Fibroblast of pulmonary artery (primary cell): ENCODE measurements around the gene FBXO10.

Source experiments
- DNase-seq: peaks from one replicate; pipeline ENCODE4 v3.0.0-alpha.2; 2010; ENCODE audit warnings: low read depth
- H3K4me3 ChIP-seq: replicated peaks from 2 replicates; pipeline ENCODE4 v1.5.1; 2011; ENCODE audit warnings: low read depth, mild to moderate bottlenecking, control low read depth, low read length, moderate library complexity
- CTCF ChIP-seq: IDR thresholded peaks from 2 replicates; pipeline ENCODE4 v1.5.1; 2011; ENCODE audit warnings: mild to moderate bottlenecking, control low read depth, low read length, inconsistent platforms; ENCODE audit errors: missing control alignments

The FBXO10 gene

GRCh38 chr9:37508834-37509206, 67.4 kb downstream of the FBXO10 start:
- H3K4me3 ChIP-seq, result no peak overlapping the region
- no peak for TF ChIP-seq CTCF
- no peak for DNase-seq

GRCh38 chr9:37508135-37508833, 67.9 kb downstream of the FBXO10 start:
- H3K4me3 ChIP-seq, result no peak overlapping the region
- TF ChIP-seq CTCF, result no peak
- no peak for DNase-seq

DNA sequence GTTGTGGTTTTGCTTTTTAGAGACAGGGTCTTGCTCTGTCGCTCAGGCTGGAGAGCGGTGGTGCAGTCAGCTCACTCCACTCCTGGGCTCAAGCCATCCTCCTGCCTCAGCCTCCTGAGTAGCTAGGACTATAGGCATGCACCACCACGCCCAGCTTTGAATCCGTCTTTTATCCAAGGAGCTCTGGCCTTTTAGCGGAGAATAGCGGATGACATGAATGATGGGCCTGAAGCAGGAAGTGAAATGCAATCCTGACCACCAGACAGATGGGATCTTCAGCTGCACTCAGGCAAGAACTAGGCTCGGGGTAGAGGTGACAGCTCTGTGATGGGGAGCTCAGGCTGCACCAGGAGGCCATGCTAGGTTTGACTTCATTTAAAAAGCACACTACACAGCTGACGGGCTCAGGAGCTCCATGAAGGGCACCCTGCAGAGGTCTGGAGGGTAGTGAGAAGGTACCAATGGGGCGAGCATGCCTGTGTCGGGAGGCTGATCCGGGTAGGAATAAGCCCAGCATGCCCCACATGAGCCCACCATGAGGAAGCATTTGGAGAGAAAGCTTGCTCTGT, 68.5 kb downstream of the FBXO10 start:
- no peak overlapping the region for H3K4me3 ChIP-seq
- no peak for DNase-seq
- no peak for TF ChIP-seq CTCF

DNA sequence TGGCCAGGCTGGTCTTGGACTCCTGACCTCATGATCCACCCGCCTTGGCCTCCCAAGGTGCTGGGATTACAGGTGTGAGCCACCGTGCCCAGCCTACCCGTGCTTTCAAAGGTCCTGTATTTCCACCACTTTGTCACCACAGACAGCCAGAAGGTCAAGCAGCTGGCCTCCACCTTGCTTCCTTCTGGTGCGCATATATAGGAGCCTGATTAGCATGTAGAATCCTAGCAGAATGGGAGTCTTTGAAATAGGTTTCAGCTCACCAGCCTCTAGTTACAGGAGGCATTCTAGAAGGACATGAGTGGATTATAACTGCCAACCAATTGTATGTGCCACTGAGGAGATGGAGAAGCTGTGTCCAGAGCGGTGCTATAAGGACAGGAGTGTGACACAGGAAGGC, 71.6 kb downstream of the FBXO10 start:
- H3K4me3 ChIP-seq, result no peak overlapping the region
- no peak for DNase-seq
- TF ChIP-seq CTCF, result no peak

DNA sequence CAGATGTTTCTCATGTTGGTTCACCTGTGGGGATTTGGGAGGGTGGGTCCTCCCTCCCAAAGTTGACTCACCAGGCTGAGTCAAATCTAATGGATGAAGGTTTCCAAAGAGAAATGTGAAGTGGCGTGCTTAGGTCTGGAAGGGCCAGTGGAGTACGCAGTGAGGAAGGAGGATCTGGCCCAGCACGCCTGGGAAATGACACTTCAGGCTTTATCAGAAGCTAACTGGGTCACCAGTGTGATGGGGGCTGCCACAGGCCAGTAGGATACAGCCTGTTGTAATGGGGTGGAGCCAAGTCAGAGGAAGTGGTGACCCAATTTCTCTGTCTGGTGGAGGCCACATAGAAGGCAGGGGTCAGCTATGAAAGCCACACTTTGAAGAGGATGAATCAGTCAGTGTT, 72.4 kb downstream of the FBXO10 start:
- no peak for DNase-seq
- H3K4me3 ChIP-seq, result no peak overlapping the region
- TF ChIP-seq CTCF, result no peak

GRCh38 chr9:37501957-37502596, 74.1 kb downstream of the FBXO10 start:
- peak; percentile 69 for DNase-seq
- TF ChIP-seq CTCF, result no peak
- H3K4me3 ChIP-seq, result no peak overlapping the region
